Posterior cingulate gyrus (tissue), 11 donors: ENCODE results near the gene RBMS3.

Experiments
- DNase-seq, 10 donors: peaks; one replicate each; pipeline versions ENCODE4 v3.0.0 to v3.0.0-alpha.2; 2020 to 2021; ENCODE audit warnings: mixed read lengths in 3 of 10
- intact Hi-C: fragments of 100-400 bp; cut with DNase I; formaldehyde crosslinking; loops from one replicate; pipeline ENCODE4 v1.15.1; 2023

Gene RBMS3

DNA sequence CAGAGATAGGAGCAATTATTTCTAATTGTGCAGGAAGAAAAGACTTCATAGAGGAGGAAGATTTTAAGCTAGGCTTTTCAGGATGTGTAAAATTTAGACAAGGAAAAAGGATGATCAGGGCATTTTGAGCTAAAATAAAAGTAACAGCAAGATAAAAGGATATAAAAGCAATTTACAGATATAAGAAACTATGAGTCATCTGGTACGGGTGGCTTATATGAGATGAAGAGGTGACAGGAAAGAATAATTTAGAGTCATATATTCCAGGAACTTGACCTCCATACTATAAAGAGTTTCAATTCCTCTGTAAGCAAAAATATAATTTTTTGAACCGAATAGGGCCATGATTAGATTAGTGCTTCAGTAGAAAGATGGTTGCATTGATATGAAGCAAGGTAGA is 273.7 kb downstream of the RBMS3 start:
- intact Hi-C loops: no loop called here
- no peak for DNase-seq

DNA sequence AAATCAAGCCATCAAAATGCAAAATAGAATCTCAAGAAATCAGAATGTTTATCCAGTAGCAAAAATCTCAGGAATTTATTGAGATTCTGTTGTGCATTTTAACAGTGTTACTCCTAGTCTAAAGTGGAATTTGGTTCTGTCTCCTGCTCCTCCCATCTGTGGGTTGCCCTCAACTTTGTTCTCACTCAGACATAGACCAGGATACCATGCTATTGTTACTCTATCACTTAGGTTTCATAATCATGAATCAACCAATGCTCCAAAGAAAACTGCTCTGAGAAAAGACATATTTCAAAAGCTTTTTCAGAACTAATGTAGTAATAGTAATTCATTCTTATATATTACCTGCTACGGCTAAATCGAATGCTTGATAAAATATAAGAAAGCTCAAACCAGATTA is 274.7 kb downstream of the RBMS3 start:
- intact Hi-C loops: no loop called here

DNA sequence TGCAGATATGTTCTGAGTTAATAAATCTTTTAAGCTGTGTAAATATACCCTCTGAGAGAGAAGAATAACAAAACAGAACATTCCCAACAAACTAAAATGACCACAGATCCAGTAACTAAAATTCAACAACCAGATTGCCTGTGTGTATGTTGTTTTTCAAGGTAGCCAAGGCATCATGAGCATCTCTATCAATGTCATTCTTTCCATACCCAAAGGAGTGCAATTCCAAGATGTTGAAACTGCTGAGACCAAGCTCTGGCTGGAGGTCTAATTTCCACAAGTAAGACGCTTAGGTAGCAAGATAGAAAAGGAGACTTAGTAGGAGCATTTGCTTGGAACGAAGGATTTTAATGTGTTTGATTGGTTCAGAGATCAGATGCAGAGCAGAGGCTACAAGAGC is 276.3 kb downstream of the RBMS3 start:
- no peak for DNase-seq
- intact Hi-C loops: no loop called here

More for the DNA sequence above, 274.7 kb downstream of the RBMS3 start:
- DNase-seq: no peak

DNA sequence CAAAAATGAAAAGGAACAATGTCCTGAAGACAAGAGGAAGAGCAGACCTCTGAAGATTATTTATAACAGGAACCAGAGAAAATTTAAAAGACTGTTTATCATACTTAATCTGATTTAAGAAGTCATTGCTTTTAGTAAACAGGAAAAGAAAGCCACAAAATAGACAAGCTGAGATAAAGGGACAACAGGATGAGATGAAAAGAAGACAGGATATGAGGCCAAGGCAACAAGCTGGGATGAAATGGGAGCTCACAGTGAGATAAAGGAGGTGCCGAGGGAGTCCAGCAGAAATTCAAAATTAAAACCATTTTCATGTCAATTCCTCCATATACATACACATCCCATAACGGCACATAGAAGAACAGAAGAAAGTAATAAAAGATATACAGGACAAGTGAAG is 277.0 kb downstream of the RBMS3 start:
- intact Hi-C loops: no loop called here

DNA sequence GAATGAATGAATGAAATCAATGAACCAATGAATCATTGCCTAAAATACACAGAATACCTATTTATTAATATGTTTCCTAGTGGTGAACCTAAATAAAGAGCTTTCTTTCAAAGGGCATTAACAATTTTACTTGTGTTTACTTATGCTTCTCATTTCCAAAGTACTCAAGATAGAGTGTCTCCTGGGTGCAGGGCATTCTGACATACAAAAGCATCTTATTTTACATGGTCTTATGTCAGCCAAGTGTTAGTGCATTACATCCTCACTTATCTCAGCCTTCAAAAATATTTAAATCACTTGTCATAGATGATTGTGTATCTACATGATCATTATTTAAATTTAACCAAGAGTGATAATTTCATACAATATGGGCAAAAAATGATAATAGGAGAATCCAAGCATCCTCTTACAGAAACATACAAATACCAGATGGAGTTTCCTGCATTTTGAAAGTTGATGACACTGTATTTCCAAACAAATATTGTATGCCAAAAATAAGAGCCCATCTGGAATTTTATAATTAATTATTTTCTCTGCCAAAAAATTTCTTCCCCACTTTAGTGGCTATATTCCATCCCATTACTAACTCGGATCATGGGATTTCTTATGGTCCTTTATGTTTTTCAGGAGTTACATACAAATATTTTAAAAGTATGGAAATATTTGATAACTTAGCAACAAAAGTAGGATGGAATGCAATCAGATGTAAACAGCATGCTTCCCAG is 279.0 kb downstream of the RBMS3 start:
- intact Hi-C loops: no loop called here
- no peak for DNase-seq

More for the DNA sequence above, 277.0 kb downstream of the RBMS3 start:
- DNase-seq: no peak

DNA sequence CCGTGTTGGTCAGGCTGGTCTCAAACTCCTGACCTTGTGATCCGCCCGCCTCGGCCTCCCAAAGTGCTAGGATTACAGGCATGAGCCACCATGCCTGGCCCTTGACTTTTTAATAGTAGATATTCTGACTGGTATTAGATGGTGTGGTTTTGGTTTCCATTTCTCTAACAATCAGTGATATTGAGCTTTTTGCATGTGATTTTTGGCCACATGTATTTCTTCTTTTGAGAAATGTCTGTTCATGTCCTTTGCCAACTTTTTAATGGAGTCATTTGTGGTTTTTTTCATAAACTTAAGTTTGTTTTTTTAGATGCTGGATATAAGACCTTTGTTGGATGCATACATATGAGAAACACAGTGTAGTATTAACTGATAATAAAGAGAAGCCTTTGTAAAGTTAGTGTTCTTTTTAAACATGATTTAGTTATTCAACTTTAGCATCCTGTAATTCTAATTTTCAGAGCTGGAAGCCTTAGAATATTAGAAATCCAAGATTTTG is 280.8 kb downstream of the RBMS3 start:
- no peak for DNase-seq
- intact Hi-C loops: no loop called here

DNA sequence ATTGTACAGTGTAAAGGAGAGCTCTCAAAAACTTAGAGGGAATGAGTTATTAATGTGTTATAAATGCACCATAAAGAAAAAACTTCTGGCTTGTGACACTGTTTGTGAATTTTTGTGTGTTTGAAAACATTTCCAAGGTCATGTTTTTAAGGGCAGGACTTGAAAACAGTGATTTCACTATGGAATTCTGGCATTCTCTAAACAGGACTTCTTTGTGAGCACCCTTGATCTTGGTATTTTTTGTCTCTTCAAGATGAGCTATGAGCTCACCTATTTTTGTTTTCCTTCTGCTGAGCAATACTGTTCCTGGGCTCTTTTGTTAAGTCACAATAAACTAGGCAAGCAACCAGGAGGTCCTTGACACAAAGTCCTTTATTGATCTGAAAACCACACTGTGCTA is 284.4 kb downstream of the RBMS3 start:
- intact Hi-C loops: no loop called here
- no peak for DNase-seq

DNA sequence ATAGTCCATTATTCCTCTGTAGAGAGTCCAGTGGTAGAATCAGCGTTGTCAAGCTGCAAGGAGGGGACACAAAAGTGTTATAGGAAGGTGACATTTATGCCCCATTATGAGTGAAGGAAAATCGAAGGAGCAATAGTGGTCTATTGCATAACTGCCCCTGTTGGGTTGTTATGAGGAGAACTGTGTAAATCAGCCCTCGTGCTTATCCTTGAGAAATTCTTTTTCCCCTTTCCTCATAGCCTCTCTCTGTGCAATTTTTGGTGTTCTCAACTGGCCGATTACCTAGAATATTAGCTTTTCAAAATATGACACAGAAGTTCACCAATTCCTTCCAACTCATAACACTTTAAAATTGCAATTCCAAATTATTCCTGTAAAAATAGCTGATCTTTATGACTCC is 286.6 kb downstream of the RBMS3 start:
- intact Hi-C loops: no loop called here

DNA sequence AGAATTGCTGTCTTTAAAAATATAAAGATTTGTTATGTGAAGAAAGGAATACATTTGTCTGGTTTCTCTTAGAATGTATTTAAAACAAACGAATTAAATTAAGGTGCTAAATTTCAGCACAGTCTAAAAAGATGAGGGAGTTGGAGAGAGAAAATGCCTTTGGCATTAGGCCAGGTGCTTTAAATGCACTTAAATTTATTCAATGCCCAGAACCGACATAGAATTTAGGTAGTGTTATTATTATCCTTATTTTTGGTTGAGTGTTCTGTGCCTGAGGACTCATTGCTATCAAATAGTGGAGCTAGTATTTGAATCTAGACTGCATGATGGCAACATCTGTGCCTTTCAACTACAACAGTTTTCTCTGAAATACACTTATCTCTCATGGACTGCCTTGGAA is 287.5 kb downstream of the RBMS3 start:
- intact Hi-C loops: no loop called here
- DNase-seq: no peak

More for the DNA sequence above, 286.6 kb downstream of the RBMS3 start:
- DNase-seq: no peak

DNA sequence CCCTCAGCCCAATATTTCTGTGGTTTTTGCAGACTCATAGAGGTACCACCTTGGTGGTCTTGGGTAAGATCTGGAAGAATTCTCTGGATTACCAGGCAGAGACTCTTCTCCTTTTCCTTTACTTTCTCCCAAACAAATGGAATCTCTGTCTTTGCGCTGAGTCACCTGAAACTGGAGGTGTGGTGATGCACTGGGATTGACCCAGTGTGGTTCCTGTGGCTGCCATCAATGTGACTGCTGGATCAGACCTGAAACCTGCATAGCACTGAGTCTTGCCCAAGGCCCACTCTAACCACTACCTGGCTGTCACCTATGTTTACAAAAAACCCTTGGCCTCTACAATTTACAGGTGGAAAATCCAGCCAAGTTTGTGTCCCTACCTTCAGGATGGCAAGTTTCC is 295.3 kb downstream of the RBMS3 start:
- DNase-seq: no peak
- intact Hi-C loops: no loop called here

DNA sequence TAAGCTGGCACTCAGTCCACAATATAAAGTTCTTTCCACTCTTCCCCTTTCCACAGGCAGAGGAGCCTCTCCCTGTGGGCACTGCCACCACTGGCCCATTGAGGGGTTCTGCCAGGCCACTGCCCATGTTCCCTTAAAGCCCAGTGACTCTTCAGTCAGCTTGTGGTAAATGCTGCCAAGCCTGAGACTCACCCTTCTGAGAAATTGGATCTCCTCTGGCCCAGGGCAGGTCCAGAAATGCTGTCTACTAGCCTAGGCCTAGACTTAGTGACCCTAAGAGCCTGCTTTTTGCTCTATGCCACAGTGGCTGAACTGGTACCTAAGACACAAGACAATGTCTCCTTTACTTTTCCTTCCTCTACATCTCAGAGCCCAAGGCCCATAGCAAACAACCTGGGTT is 295.8 kb downstream of the RBMS3 start:
- intact Hi-C loops: no loop called here
- peak in 1 of 10 donors; percentile 67 for DNase-seq

DNA sequence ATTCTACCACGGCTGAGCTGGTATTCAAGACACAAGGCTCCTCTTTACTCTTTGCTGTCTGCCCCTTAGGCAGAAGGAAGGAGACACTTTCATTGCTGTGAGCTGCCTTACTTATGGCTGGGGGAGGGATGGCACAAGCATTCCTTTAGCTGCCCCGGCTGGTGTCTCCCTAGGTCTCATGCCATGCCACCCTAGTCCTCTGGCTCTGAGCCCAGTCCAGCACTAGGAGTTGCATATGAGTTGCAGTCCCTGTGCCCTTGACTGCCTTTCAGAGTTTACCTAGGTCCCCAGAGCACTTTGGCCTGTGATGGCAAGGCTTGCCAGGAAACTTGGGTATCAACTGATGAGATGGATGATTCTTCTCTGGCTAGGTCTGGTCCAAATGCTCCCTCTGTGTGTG is 296.4 kb downstream of the RBMS3 start:
- intact Hi-C loops: no loop called here
- no peak for DNase-seq

DNA sequence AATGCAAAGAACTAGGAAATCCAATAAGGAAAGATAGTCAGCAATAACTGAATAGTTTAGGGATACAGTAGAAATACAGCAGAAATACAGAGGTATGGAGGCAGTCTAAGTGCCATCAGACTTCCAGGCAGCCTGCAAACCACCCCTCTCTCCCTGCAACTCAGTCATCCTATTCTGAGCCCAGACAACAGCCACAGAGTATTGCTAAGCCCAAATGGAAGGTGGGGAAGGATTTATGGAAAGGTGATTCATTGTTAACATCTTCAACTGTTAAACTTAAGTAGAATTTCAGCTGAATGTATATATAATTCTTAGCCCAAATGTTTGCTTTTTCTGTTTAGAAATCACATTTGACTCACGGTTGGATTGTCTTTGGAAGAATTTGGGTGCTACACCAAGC is 300.4 kb downstream of the RBMS3 start:
- DNase-seq: no peak
- intact Hi-C loops: no loop called here

DNA sequence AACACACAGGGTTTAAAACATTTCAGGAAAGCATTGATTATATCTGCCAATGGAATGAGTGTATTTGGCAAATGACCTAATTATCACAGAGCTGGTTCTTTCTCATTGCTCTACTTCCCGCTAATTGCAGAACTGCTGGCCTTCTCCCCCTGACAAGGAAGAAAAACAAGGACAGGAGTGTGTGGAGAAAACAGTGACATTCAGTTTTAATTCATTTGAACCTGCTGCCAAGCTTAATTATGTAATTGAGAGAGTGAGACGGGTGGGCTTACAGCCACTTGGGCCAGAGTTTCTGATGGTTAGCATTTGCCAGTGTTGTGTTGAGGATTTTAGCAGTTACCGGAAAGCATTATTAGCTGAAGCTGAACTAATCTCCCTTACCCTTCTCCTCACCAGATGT is 301.4 kb downstream of the RBMS3 start:
- DNase-seq: peak in 2 of 10 donors; percentile 31 to 39
- intact Hi-C loops: no loop called here

DNA sequence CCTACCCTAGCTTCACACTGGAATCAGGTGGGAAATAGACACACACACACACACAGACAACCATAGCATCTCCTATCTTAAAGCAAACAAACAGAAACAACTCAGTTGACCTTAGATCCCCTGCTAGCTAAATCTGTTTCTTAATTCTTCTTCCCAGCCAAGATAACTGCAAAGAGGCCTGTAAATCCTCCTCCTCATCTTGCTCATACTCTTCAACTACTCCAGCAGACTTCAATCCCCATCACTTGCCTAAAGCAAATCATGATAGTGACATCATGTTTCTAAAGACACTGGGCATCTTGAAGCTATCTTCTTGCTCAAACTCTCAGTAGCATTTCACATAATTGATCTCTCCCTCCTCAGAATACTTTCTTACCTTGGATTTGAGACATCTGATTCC is 303.0 kb downstream of the RBMS3 start:
- no peak for DNase-seq
- intact Hi-C loops: no loop called here

DNA sequence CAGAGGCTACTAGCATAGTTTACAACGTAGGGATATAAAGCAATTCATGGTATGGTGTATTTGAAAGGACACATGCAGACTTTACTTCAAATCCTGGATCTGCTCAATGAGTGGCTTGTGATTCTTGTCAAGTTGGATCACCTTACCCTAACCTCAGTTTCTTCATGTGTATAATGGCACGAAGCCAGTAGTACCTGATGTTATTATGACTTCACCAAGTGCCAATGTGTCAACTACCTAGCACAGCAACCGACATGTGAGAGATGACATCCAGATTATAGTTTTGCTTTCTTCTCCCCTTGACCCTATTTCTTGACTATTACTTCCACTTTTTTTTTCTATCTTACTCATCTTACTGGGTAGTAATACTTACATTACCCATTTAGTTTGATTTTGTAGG is 304.5 kb downstream of the RBMS3 start:
- intact Hi-C loops: no loop called here
- no peak for DNase-seq

DNA sequence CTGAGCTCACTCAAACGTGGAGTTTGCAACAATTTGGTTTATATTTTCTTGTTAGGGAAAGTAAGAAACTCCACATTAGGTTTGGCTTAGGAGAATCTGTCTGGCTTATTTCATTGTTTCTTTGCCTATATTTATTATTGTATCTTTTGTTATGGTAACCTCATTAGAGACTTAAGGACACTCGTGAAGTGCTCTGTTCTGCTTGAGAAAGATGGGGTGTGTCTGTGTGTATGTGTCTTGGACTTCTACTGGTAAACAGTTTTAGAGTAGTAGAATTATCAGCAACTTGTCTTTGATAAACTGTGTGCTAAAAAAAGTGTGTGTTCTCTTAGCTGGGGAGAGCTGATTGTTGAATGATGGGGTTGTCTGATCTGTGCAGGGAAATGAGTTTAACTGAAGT is 306.5 kb downstream of the RBMS3 start:
- intact Hi-C loops: no loop called here
- no peak for DNase-seq

DNA sequence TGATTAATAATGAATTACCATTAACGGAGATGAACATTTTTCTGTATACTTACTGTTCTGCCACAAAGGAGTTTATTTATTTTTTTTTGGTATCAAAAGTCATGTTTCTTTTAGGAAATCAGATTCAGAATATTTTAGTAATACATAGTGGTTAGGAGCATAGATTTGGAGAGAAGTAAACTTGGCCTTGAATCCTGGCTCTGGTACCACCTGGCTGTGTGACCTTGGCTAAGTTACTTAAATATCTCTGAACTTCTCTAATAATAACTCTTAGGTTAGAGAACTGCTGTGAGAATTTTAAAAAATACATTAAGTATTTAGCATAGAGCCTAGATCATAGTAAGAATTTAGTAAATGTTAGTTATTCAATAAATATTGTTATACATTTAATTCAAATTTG is 309.1 kb downstream of the RBMS3 start:
- DNase-seq: no peak

DNA sequence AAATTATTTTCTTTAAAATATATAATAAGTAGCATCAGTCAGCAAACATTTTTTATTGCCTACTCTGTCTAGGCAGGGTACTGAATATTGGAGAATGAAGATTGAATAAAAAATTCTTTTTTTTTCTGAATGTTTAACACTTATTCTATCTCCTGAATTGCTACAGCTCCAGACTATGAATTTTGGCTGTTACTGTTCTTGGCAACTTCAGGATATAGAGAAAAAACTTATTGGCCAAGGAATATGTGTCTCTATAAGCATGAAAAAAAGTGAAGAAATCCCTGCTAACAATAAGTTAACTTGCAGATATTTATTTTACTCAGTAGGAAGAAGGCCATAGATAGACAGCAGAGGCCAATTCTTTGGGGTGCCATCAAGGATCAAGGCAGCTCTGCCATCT is 309.6 kb downstream of the RBMS3 start:
- DNase-seq: no peak
- intact Hi-C loops: no loop called here

More for the DNA sequence above, 309.1 kb downstream of the RBMS3 start:
- intact Hi-C loops: no loop called here

DNA sequence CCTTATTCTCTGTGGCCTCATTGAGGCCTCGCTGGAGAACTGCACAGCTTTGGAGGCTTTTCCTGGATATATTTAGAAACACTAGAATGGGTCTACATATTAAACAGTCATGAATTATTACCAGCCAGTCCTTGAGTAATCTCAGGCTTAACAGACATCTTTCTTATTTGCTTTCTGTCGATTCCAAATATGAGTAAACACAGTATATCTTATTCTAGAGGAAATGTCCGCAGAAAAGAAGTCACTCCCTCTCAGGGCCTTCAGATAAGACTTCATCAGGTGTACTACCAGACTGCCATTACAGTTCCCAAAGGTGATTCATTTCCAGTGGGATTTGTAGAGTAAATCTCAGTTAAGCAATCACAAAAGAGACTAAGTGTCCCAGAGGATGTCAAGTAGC is 310.7 kb downstream of the RBMS3 start:
- DNase-seq: no peak
- intact Hi-C loops: no loop called here

DNA sequence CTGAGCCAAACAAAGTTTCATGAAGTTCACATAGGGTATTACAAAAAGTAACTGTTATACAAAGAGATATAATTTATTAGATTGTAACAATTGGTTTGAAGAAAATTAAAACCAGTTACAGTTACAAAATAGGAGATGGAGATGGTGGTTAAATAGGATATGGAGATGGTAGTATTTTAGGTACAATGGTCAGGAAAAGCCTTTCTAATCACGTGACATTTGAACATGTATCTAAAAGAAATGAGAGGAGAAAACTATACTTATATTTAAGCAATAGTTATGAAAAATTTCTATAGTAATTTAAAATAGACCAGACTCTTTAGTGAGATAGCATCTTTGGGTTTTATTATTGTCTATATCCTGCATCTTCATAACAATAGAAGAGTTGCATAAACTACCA is 312.9 kb downstream of the RBMS3 start:
- intact Hi-C loops: no loop called here

DNA sequence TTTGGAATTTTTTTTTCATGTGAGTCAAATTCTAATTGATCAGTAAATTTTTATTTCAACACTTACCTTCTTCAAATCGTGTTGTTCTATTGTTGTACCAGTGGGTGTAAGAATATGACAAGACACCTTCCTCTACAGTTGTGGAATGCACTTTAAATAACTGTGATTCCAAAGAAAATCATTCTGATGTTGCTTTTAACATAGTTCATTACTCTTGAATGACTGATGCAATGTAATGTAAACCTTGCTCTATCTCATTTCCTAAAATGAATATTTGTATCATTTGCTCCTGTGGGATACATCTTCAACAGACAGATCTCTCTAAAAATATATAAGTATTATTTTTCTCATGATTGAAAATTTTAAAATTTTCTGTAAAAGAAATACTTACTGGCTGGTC is 313.4 kb downstream of the RBMS3 start:
- intact Hi-C loops: no loop called here

More for the DNA sequence above, 312.9 kb downstream of the RBMS3 start:
- no peak for DNase-seq

More for the DNA sequence above, 313.4 kb downstream of the RBMS3 start:
- DNase-seq: no peak
